ENCODE results near the gene LGALS14.

The LGALS14 gene

DNA sequence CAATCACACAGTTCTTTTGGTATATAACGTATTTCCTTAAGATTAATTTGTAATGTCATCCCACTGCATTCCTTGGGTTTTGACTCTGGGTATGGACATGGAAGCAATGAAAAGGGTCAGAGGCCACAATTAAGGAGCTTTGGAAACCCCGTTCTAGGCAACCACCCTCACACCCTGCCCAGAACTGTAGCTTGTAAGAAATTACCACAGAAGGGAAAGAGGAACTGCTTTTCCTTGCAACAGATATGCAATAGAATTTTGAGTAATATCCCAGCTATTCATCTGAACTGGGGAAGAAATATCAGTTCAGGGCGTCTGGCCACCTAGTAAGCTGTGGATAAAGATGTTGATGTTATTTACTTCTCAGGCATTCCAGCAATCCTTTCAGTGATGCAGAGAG is 34.5 kb downstream of the LGALS14 start:
- H3K36me3 ChIP-seq (ENCODE audit: insufficient read depth, low read length) = no peaks in the 10 kb centered on the region
- H3K9ac ChIP-seq (ENCODE audit: low read depth, low read length) = no peak overlapping the region
- H3K4me1 ChIP-seq (ENCODE audit: insufficient read depth, low read length) = no peaks in the 10 kb centered on the region
- no peaks in the 10 kb centered on the region for H4K20me1 ChIP-seq (ENCODE audit: insufficient read depth, low read length)
- DNase-seq (no peak), ATAC-seq (ENCODE audit: insufficient read depth, low read depth) (no peak)
- TF ChIP-seq CTCF (IDR thresholded peaks at IDR 0.05; ENCODE audit: borderline replicate concordance, extremely low read depth, low read length, poor library complexity, severe bottlenecking) (no peak), EZH2 (IDR thresholded peaks at IDR 0.05; ENCODE audit: borderline replicate concordance, low read depth, low read length, severe bottlenecking) (no peak)
- H3K27ac ChIP-seq (ENCODE audit: low read length) = no peak overlapping the region
- H3K79me2 ChIP-seq (ENCODE audit: insufficient read depth, low read length) = no peaks in the 10 kb centered on the region
- no peak overlapping the region for H3K4me2 ChIP-seq (ENCODE audit: insufficient read depth, low read length)
- H3K4me3 ChIP-seq (ENCODE audit: low read depth in 1 of 2, low read length in 2 of 2) = no peak overlapping the region
- H3K27me3 ChIP-seq (ENCODE audit: insufficient read depth, low read length, poor library complexity) = peaks cover 20% of the 10 kb centered on the region
- no peaks in the 10 kb centered on the region for H3K9me3 ChIP-seq (ENCODE audit: insufficient read depth, low read length, severe bottlenecking)
- H2AFZ ChIP-seq (ENCODE audit: low read depth, low read length) = no peak overlapping the region

GRCh38 chr19:39740395-39740794 is 36.1 kb downstream of the LGALS14 start:
- Histone ChIP-seq H3K4me1 (ENCODE audit: insufficient read depth, low read length) (no peaks in the 10 kb centered on the region), H3K27ac (ENCODE audit: low read length) (no peak overlapping the region), H3K4me2 (ENCODE audit: insufficient read depth, low read length) (no peak overlapping the region), H3K9me3 (ENCODE audit: insufficient read depth, low read length, severe bottlenecking) (no peaks in the 10 kb centered on the region), H3K9ac (ENCODE audit: low read depth, low read length) (no peak overlapping the region), H3K79me2 (ENCODE audit: insufficient read depth, low read length) (no peaks in the 10 kb centered on the region), H4K20me1 (ENCODE audit: insufficient read depth, low read length) (no peaks in the 10 kb centered on the region), H3K27me3 (ENCODE audit: insufficient read depth, low read length, poor library complexity) (peaks cover 18% of the 10 kb centered on the region), H3K4me3 (ENCODE audit: low read depth in 1 of 2, low read length in 2 of 2) (no peak overlapping the region), H3K36me3 (ENCODE audit: insufficient read depth, low read length) (no peaks in the 10 kb centered on the region), H2AFZ (ENCODE audit: low read depth, low read length) (no peak overlapping the region)
- TF ChIP-seq CTCF (IDR thresholded peaks at IDR 0.05; ENCODE audit: borderline replicate concordance, extremely low read depth, low read length, poor library complexity, severe bottlenecking) = no peak
- TF ChIP-seq EZH2 (IDR thresholded peaks at IDR 0.05; ENCODE audit: borderline replicate concordance, low read depth, low read length, severe bottlenecking) = no peak
- no peak for ATAC-seq (ENCODE audit: insufficient read depth, low read depth)
- DNase-seq = no peak

DNA sequence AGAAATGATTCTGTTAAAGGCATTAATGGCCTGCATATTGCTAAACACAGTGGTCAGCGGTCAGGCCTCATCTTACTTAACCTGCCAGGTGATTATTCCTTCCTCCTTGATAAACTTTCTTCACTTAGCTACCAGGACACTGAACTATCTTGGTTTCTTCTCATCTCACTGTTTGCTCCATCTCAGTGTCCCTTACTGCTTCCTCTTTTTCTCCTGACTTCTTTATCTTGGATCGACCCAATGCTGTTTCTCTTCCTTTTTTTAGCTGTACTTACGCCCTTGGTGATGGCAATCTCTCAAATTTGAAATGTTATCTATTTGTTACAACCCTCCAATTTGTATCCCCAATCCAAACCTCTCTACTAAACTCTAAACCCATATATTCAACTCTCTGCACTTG is 41.4 kb downstream of the LGALS14 start:
- H3K4me3 ChIP-seq (ENCODE audit: low read depth in 1 of 2, low read length in 2 of 2) = no peak overlapping the region
- H3K4me2 ChIP-seq (ENCODE audit: insufficient read depth, low read length) = no peak overlapping the region
- no peak overlapping the region for H3K9ac ChIP-seq (ENCODE audit: low read depth, low read length)
- H3K4me1 ChIP-seq (ENCODE audit: insufficient read depth, low read length) = no peaks in the 10 kb centered on the region
- H3K27me3 ChIP-seq (ENCODE audit: insufficient read depth, low read length, poor library complexity) = peaks cover 9% of the 10 kb centered on the region
- no peaks in the 10 kb centered on the region for H4K20me1 ChIP-seq (ENCODE audit: insufficient read depth, low read length)
- no peaks in the 10 kb centered on the region for H3K9me3 ChIP-seq (ENCODE audit: insufficient read depth, low read length, severe bottlenecking)
- TF ChIP-seq EZH2 (IDR thresholded peaks at IDR 0.05; ENCODE audit: borderline replicate concordance, low read depth, low read length, severe bottlenecking) (no peak), CTCF (IDR thresholded peaks at IDR 0.05; ENCODE audit: borderline replicate concordance, extremely low read depth, low read length, poor library complexity, severe bottlenecking) (no peak)
- ATAC-seq (ENCODE audit: insufficient read depth, low read depth) = no peak
- no peaks in the 10 kb centered on the region for H3K79me2 ChIP-seq (ENCODE audit: insufficient read depth, low read length)
- H3K36me3 ChIP-seq (ENCODE audit: insufficient read depth, low read length) = no peaks in the 10 kb centered on the region
- no peak overlapping the region for H2AFZ ChIP-seq (ENCODE audit: low read depth, low read length)
- DNase-seq = no peak
- no peak overlapping the region for H3K27ac ChIP-seq (ENCODE audit: low read length)
